ENCODE results near the gene BGN. TPM values are rescaled to one million over a fixed set of nuclear protein-coding genes. Genes with fewer than 3 reads are reported as not detected.
A peak's percentile ranks its signal among the peaks of the same experiment; 100 is the strongest.

BGN gene
- total RNA-seq, 1 donor from 2014 or later: 12.1 TPM

DNA sequence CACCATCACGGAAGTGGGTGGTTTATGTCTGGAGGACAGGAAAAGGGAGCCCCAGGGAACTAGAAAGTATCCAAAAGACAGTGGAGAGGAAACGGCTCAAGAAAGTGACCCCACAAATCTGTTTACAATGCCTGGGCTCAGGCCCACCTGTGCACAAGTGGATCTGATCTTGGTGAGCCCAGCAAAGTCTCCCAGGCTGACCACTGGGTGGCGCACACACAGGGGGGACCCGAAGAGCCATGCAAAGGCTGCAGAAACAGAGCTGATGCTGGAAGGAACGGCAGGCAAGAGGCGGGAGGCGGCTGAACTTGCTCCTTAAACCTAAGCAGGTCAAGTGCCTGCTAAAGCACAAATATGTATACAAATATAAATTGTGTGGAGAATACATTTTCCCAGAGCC is 34.0 kb upstream of the BGN start:
- DNase-seq (ENCODE audit: low read depth in 2 of 2): peak in 1 of 2 donors; percentile 50

DNA sequence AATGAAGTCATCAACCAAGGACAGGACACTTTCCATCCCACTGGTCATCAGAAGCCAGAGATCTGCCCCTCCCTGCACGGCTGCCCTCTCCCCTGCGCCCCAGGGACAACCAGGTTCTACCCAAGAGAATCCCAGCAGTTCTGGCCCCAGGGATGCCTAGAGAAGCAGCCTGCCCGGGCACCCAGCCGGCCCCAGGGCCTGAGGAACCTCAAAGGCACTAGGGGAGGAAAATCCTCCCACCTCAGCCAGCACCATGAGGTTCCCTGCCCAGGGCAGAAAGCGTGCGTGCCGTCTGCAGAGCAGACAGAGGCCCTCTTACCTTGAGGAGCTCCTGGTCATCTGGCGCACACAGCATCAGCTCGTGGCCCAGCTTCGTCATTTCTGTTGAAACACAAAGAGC is 32.5 kb upstream of the BGN start:
- no peak for DNase-seq (ENCODE audit: low read depth in 2 of 2)

GRCh38 chrX:153463031-153463430 is 31.7 kb upstream of the BGN start:
- no peak for DNase-seq (ENCODE audit: low read depth in 2 of 2)

GRCh38 chrX:153463556-153463955 is 31.2 kb upstream of the BGN start:
- DNase-seq (ENCODE audit: low read depth in 2 of 2): no peak

- DNase-seq (ENCODE audit: low read depth in 2 of 2): no peak
These were observed 30.7 kb upstream of the BGN start for GRCh38 chrX:153464116-153464515.

- no peak for DNase-seq (ENCODE audit: low read depth in 2 of 2)
These were observed 28.9 kb upstream of the BGN start for GRCh38 chrX:153465691-153466380.

DNA sequence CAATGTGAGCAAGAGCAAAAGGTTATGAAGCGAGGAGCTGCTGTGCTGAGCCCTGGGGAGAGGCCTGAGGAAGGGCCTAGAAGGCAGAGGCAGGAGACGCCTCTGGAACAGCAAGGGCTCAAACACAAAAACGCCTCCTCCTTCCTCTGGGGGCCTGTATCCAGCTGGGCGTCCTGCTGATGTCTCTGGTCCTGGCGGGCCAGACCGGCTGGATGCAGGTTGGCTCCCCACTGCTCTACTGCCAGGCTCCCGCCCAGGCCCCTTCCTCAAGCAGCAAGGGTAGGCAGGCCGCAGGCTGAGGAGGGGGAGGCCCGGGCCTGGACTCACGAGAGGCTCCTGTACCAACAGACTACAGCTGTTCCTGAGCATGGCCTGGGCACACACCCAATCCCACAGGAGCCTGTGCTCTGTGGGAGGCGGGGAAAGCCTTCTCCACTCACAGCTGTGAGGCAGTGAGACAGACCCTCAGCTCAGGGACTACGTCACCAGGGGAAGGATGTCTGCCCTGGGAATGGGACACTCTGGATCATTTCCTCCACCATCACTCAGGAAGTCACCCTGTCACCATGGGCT is 26.7 kb upstream of the BGN start:
- no peak for DNase-seq (ENCODE audit: low read depth in 2 of 2)

DNA sequence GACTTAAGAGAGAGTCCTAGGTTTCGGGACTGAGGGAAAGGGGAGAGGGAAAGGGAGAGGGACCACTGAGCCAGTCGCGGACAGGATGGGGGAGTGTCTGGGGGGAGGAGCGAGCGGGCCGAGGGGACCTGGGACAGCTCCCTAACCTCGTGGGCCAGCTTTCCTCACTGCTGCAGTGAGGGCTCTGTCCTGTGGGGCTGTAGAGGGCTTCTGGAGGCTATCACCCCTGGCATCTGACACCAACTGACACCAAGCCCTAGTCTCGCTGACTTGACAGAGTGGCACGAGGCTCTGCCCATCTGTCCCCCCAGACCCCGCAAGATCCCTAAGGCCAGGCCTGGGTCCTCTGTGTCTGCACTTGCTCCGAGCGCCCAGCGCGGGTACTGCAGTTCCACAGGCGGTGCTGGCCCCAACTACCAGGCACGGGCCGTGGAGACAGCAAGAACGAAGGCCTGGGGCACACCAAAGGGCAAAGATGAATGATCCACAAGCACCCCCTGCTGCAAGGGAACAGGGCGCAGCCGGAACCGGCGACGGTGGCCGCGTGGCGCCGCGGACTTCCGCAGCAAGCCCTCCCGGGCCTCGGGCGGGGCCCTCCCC is 24.9 kb upstream of the BGN start:
- peak in 1 of 2 donors; percentile 47 for DNase-seq (ENCODE audit: low read depth in 2 of 2)

DNA sequence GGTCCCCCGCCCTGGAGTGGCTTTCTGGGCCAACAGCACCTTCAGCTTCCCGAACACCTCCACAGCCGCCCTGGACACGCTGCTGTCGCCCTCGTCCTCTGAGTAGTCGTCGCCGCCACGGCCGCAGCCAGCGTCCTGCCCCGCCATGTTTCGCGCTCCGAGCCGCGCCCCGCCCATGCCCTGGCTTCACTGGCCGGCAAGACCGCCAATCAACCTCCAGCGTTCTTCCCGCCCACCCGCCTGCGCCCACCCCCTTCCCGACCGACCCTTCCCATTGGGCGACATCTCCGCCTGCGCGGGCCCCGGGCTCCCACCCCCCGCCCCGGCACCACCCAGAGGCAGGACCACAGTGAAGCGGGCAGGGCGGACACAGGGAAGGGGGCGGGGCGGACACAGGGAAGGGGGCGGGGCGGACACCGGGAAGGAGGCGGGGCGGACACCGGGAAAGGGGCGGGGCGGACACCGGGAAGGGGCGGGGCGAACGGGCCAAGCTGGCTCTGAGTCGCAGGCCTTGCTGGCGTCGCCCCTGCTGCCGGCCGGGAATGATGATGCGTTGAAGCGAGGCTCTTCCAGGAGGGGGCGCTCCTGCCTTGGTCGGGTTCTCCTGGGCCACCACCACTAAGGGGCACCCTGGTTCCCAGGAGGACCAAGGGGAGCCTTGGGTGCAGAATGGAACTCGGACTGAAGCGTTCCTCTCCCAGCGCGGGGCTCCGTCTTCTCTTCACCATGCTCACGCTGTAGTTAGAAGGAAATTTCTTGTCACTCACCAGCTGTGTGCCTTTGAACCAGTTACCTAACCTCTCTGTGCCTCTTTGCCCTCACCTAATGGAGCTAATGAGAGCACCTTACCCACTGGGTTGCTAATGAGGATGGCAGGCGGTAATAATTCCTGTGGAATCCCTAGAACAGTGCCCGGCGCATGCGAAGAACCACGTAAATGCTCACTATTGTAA is 24.1 kb upstream of the BGN start, which contains the start of gene HAUS7:
TSS of gene HAUS7 (minus strand) at position 166 of the 953 bp plus-strand sequence. CDS start at position 147, 19 bp downstream.
- DNase-seq (ENCODE audit: low read depth in 2 of 2): peak; percentile 68 to 91

- DNase-seq (ENCODE audit: low read depth in 2 of 2): no peak
These were observed 23.0 kb upstream of the BGN start for GRCh38 chrX:153471663-153472280.

DNA sequence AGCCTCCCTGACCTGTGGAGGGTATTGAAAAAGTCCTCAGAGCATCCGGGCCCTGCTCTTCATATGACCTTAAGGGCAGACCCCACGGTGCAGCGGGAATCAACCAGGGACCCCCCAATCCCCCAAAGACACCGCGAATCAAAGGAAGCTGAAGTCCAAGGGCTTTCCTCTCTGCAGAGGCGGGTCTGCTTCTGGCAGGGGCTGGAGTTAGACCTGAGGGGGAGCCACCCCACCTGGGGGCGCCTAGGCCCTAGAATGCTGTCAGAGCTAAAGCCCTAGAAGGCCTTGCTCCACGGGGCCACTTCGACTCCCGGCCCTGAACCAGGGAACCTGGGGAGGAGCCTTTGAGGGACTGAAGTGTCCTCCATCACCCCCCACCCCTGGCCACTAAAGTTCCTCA is 21.7 kb upstream of the BGN start:
- DNase-seq (ENCODE audit: low read depth in 2 of 2): no peak

DNA sequence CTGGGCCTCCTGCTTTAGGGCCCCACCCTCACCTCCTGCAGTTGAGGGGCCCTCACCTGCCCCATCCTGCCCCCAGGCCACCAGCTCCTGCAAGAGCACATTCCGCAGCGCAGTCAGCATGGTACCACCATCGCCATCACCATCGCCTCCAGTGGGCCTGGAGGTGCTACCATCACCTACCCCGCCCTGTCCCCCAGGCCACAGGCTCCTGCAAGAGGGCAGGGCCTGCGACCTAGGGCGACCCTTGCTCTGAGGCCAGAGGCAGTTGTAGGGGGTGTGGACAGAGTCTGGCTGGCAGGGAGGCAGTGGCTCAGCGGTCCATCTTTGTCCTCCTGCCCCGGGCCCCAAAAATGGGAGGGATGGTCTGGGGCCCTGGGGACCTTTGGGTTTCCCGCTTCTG is 20.5 kb upstream of the BGN start:
- no peak for DNase-seq (ENCODE audit: low read depth in 2 of 2)

GRCh38 chrX:153474718-153475117 is 20.1 kb upstream of the BGN start:
- peak in 1 of 2 donors; percentile 88 for DNase-seq (ENCODE audit: low read depth in 2 of 2)

DNA sequence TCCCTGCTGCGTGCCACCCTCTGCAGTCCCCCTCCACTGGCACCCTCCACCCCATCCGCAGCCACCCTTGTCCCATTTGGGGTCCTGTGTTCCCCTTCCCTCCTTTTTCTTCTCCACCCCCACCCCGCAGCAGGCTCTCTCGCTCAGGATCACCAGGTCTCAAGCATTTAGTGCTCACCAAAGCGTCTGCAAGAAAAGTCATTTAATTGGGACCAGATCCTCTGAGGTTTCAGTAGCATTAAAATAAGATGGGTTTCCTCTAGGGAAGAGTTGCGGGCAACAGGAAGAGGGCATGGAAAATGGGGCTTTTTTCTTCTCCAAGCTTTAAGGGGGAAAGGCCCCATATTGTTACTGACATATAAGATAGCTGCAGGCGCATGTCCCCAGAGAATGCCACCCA is 19.5 kb upstream of the BGN start:
- no peak for DNase-seq (ENCODE audit: low read depth in 2 of 2)

- no peak for DNase-seq (ENCODE audit: low read depth in 2 of 2)
These were observed 19.0 kb upstream of the BGN start for GRCh38 chrX:153475751-153476281.

GRCh38 chrX:153476666-153477363 is 18.0 kb upstream of the BGN start:
- DNase-seq (ENCODE audit: low read depth in 2 of 2): peak in 1 of 2 donors; percentile 89

- DNase-seq (ENCODE audit: low read depth in 2 of 2): no peak
These were observed 17.4 kb upstream of the BGN start for GRCh38 chrX:153477364-153477857.

DNA sequence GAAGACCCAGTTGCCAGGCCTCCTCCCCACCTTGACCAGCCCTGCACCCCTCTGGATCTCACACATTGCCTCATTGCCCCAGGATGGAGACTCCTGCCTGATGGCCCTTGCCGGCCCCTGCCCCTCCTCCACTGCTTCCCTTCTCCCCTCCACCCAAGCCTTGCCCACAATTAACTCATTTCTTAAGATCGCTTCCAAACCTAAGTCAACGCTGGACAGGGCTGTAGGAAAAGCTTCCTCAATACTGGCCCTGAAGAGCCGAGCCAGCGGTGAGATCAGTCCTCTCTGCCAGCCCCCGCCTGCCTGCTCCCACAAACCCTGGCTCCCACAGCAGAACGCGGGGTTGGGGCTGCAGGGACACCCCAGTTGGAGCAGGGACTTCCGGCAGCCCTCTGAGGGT is 16.9 kb upstream of the BGN start:
- no peak for DNase-seq (ENCODE audit: low read depth in 2 of 2)

GRCh38 chrX:153478746-153479145 is 16.0 kb upstream of the BGN start:
- DNase-seq (ENCODE audit: low read depth in 2 of 2): no peak

DNA sequence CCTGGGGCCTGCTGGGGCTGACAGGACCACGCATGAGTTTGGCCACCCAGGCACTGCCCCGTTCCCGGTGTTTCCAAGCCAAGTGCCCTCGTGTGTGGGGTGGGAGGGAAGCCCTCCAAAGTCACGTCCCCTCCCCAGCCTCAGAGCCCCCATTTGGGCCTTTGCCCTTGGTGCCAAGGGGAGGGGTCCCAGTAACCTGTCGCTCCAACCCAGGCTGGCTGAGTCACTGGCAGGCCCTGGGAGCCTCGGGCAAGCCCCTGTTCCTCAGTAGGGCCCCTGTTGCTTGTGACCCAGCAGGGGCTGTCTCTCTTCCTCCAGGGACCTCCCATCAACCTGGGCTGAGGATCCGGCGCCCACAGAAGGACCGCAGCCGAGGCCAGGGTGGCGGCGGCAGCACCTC is 13.7 kb upstream of the BGN start:
- no peak for DNase-seq (ENCODE audit: low read depth in 2 of 2)
